HG02981 (cell line): ENCODE measurements around the gene CCNYL1.
"Not testable (repeated sequence)": the region's sequence is repeated elsewhere in the genome, so short reads cannot be mapped to it uniquely, and the experiment has no call there.

Source experiments
- ATAC-seq: cut with Tn5 transposase; IDR thresholded peaks from one replicate; pipeline ENCODE4 v1.9.1; 2021; ENCODE audit warnings: mild to moderate bottlenecking, moderate library complexity; ENCODE audit not compliant: unreplicated experiment

The CCNYL1 gene

GRCh38 chr2:207696911-207697310 is 14.5 kb upstream of the CCNYL1 start:
- ATAC-seq, result not testable (repeated sequence)

GRCh38 chr2:207697411-207697810 is 14.0 kb upstream of the CCNYL1 start:
- ATAC-seq, result no peak

GRCh38 chr2:207698301-207698700 is 13.1 kb upstream of the CCNYL1 start:
- ATAC-seq, result no peak

- no peak for ATAC-seq
Observed at GRCh38 chr2:207704078-207704477, 7.4 kb upstream of the CCNYL1 start.

- no peak for ATAC-seq
Observed at GRCh38 chr2:207704671-207705070, 6.8 kb upstream of the CCNYL1 start.

- no peak for ATAC-seq
Observed at GRCh38 chr2:207706936-207707860, 4.2 kb upstream of the CCNYL1 start.

GRCh38 chr2:207711750-207712530 is 500 bp downstream of the CCNYL1 start:
- peak; percentile 19 for ATAC-seq

GRCh38 chr2:207716056-207716455 is 4.6 kb downstream of the CCNYL1 start:
- no peak for ATAC-seq

- ATAC-seq, result no peak
Observed at GRCh38 chr2:207718521-207718920, 7.1 kb downstream of the CCNYL1 start.

- no peak for ATAC-seq
Observed at GRCh38 chr2:207719008-207719407, 7.6 kb downstream of the CCNYL1 start.

GRCh38 chr2:207719655-207720054 is 8.2 kb downstream of the CCNYL1 start:
- not testable (repeated sequence) for ATAC-seq

- no peak for ATAC-seq
Observed at GRCh38 chr2:207720517-207721187, 9.2 kb downstream of the CCNYL1 start.

- ATAC-seq, result no peak
Observed at GRCh38 chr2:207722773-207723424, 11.5 kb downstream of the CCNYL1 start.

- not testable (repeated sequence) for ATAC-seq
Observed at GRCh38 chr2:207723425-207723787, 12.0 kb downstream of the CCNYL1 start.

- peak; percentile 52 for ATAC-seq
Observed at GRCh38 chr2:207724113-207724512, 12.7 kb downstream of the CCNYL1 start.

GRCh38 chr2:207725873-207726578 is 14.6 kb downstream of the CCNYL1 start:
- no peak for ATAC-seq

GRCh38 chr2:207727261-207727660 is 15.8 kb downstream of the CCNYL1 start:
- ATAC-seq, result no peak

GRCh38 chr2:207729465-207729998 is 18.1 kb downstream of the CCNYL1 start:
- ATAC-seq, result no peak

- ATAC-seq, result no peak
Observed at GRCh38 chr2:207731138-207731537, 19.7 kb downstream of the CCNYL1 start.
